Measurements from ENCODE around the gene PUSL1.

GRCh38 chr1:1345860-1346500 is 37.6 kb downstream of the PUSL1 start:
- TF ChIP-seq CTCF (IDR thresholded peaks at IDR 0.05; ENCODE audit: low read depth, low read length) (no peak), EZH2phosphoT487 (IDR thresholded peaks at IDR 0.05; ENCODE audit: low read depth) (no peak)

All from OCI-LY3 (cell line).